ENCODE results near the gene DNMBP. TPM values are rescaled to one million over a fixed set of nuclear protein-coding genes. Genes with fewer than 3 reads are reported as not detected.

The DNMBP gene
- total and polyA plus RNA-seq, 2 experiments from 2014 or later, result 13.9 to 18.2 TPM

DNA sequence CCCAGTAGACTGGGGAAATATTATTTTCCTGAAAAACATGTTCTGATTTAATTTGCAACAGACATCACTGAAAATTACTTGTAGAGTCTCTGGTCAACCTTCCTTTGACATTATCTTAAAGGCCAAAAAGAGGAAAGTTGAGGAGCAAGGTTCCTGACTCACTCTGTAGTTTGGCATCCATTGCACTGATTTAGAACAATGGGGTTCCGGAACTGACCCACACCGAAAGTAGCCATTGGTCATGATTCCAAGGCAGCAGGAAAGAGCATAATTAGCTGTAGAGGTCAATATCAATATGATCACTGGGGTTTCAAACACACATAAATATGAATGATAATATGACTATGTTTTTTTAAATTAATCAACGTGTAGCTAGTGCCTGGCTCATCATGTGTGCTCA lies 65.8 kb downstream of the DNMBP start:
- H3K27ac ChIP-seq, result no peak overlapping the region
- no peaks in the 10 kb centered on the region for H3K9me3 ChIP-seq (ENCODE audit: low read depth)
- H3K4me3 ChIP-seq, result no peak overlapping the region
- no peaks in the 10 kb centered on the region for H3K36me3 ChIP-seq (replicated peaks; ENCODE audit: insufficient read depth, low read depth)
- H3K4me1 ChIP-seq (ENCODE audit: insufficient read depth), result peaks cover 23% of the 10 kb centered on the region
- H3K9me2 ChIP-seq (replicated peaks; ENCODE audit: insufficient read depth), result no peaks in the 10 kb centered on the region
- H3K27me3 ChIP-seq, result no peaks in the 10 kb centered on the region
- WGBS (ENCODE audit: low lambda C conversion rate, missing lambda C conversion rate), result 98% methylated on average over 3 of the region's 3 CpGs
- no peak overlapping the region for H3K4me2 ChIP-seq
- peaks cover 79% of the 10 kb centered on the region for H3K79me2 ChIP-seq
- no peak overlapping the region for H2AFZ ChIP-seq
- no peak for DNase-seq (ENCODE audit: low spot score)
- H4K20me1 ChIP-seq (ENCODE audit: insufficient read depth, poor library complexity, severe bottlenecking), result no peaks in the 10 kb centered on the region
- TF ChIP-seq, protein P1, sequence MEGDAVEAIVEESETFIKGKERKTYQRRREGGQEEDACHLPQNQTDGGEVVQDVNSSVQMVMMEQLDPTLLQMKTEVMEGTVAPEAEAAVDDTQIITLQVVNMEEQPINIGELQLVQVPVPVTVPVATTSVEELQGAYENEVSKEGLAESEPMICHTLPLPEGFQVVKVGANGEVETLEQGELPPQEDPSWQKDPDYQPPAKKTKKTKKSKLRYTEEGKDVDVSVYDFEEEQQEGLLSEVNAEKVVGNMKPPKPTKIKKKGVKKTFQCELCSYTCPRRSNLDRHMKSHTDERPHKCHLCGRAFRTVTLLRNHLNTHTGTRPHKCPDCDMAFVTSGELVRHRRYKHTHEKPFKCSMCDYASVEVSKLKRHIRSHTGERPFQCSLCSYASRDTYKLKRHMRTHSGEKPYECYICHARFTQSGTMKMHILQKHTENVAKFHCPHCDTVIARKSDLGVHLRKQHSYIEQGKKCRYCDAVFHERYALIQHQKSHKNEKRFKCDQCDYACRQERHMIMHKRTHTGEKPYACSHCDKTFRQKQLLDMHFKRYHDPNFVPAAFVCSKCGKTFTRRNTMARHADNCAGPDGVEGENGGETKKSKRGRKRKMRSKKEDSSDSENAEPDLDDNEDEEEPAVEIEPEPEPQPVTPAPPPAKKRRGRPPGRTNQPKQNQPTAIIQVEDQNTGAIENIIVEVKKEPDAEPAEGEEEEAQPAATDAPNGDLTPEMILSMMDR (IDR thresholded peaks at IDR 0.05; ENCODE audit: poor library complexity), result no peak
- TF ChIP-seq EZH2 (IDR thresholded peaks at IDR 0.05; ENCODE audit: borderline replicate concordance) (no peak), EZH2phosphoT487 (IDR thresholded peaks at IDR 0.05; ENCODE audit: low read depth, severe bottlenecking, unreplicated experiment) (no peak)

DNA sequence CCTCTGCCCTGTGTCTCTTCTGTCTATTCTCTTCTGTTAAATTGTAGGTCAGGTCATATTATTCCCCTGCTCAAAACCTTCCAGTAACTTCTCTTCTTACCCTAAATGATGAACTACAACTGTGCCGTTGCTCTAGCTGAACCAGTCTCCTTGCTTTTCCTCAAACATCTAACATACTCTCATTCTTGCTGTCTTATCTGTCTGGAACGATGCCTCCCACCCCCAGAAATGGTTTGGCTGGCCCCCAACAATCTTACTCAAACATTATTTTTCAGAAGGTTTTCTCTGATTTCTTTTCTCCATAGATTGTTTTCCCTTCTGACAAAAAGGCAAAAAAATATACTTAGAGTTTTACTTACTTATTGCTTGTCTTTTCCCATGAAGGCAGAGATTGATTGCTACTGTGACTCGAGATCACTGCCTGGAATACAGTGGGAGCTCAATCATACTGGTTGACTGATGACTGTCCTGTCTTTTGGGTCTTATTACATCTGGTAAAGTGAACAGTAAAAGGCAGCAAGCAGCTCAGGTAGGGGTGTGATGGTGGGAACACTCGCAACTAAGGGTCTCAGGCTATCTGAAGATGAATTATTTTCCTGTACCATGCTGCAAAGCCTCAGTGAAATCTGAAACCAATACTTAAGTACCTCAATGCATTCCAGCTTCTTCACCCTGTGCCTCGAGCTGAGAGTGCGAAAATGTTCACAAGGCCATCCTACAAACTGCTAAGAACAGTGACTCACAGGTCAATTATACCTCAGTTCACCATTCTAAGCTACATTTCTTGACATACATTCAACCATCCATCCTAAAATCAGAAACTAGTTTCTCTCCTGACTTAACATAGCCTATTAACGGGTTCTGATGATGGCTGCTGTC lies 67.6 kb downstream of the DNMBP start:
- H3K4me2 ChIP-seq, result no peak overlapping the region
- peaks cover 23% of the 10 kb centered on the region for H3K4me1 ChIP-seq (ENCODE audit: insufficient read depth)

DNA sequence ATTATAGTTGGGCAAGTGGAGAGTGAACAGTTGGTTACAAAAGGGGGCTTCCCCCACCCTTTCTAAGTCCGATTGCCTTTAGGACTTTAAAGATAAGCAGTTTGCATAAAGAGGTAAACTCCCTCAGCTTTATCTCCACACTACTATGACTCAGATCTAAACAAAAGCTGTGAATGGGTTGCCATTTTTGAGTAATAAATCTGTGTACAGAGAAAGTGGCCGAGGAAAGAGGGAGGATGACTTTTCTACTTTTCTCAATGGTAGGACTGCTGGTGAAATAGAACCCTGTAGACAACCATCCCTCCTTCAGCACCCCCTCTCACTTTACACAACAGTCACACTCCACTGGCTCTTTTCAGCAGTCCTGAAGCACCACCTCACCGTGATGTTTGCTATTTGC lies 71.2 kb downstream of the DNMBP start:
- H2AFZ ChIP-seq, result no peak overlapping the region
- no peak overlapping the region for H3K4me3 ChIP-seq
- no peak overlapping the region for H3K4me2 ChIP-seq
- DNase-seq (ENCODE audit: low spot score), result no peak
- H3K9me2 ChIP-seq (replicated peaks; ENCODE audit: insufficient read depth), result no peaks in the 10 kb centered on the region
- no peaks in the 10 kb centered on the region for H4K20me1 ChIP-seq (ENCODE audit: insufficient read depth, poor library complexity, severe bottlenecking)
- no peaks in the 10 kb centered on the region for H3K36me3 ChIP-seq (replicated peaks; ENCODE audit: insufficient read depth, low read depth)
- no peaks in the 10 kb centered on the region for H3K9me3 ChIP-seq (ENCODE audit: low read depth)
- TF ChIP-seq, protein P1 (IDR thresholded peaks at IDR 0.05; ENCODE audit: poor library complexity), result no peak
- no peak for TF ChIP-seq EZH2phosphoT487 (IDR thresholded peaks at IDR 0.05; ENCODE audit: low read depth, severe bottlenecking, unreplicated experiment)
- TF ChIP-seq EZH2 (IDR thresholded peaks at IDR 0.05; ENCODE audit: borderline replicate concordance), result no peak
- peaks cover 52% of the 10 kb centered on the region for H3K79me2 ChIP-seq
- peaks cover 8% of the 10 kb centered on the region for H3K4me1 ChIP-seq (ENCODE audit: insufficient read depth)
- H3K27me3 ChIP-seq, result no peaks in the 10 kb centered on the region
- peak overlapping the region; percentile 14 for H3K27ac ChIP-seq
- 50% methylated on average over 3 of the region's 3 CpGs for WGBS (ENCODE audit: low lambda C conversion rate, missing lambda C conversion rate)

More for the DNA sequence above, 67.6 kb downstream of the DNMBP start:
- TF ChIP-seq EZH2 (IDR thresholded peaks at IDR 0.05; ENCODE audit: borderline replicate concordance) (no peak), EZH2phosphoT487 (IDR thresholded peaks at IDR 0.05; ENCODE audit: low read depth, severe bottlenecking, unreplicated experiment) (no peak)
- TF ChIP-seq, protein P1 (IDR thresholded peaks at IDR 0.05; ENCODE audit: poor library complexity), result no peak
- Histone ChIP-seq H3K36me3 (replicated peaks; ENCODE audit: insufficient read depth, low read depth) (no peaks in the 10 kb centered on the region), H3K27me3 (no peaks in the 10 kb centered on the region), H3K9me3 (ENCODE audit: low read depth) (no peaks in the 10 kb centered on the region), H3K27ac (peak overlapping the region; percentile 37), H2AFZ (no peak overlapping the region), H3K79me2 (peaks cover 76% of the 10 kb centered on the region), H4K20me1 (ENCODE audit: insufficient read depth, poor library complexity, severe bottlenecking) (no peaks in the 10 kb centered on the region), H3K9me2 (replicated peaks; ENCODE audit: insufficient read depth) (no peaks in the 10 kb centered on the region), H3K4me3 (no peak overlapping the region)
- WGBS (ENCODE audit: low lambda C conversion rate, missing lambda C conversion rate), result 62% methylated on average over 7 of the region's 7 CpGs
- DNase-seq (ENCODE audit: low spot score), result no peak

All from hepatocyte (in vitro differentiated cells).